ENCODE measurements around the gene TTC7B.

DNA sequence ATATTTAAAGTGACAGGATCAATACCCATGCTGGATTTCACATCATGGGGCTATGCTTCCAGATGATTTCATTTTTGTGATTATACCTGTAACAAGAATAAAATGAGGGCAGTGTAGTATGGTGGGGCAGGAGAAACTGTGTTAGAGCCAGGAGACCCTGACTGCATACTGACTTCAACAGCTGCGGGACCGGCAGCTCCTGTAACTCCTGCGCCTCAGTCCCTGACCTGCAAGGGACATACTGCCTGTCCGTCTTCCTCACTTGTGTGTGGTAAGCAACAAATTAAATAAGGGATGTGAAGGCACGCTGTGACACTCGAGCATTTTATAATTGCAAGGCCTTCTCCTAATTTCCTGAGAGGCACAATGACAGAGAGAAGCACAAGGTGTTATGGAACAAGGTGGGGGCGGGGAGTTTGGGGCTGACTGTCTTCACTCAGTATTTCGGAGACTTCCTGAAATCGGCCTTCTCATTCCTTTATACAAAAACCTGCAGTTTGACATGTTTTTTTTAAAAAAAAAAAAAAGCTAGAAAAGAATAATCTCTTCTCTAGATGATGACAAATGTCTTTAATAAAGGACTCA is 164.2 kb downstream of the TTC7B start:
- TF ChIP-seq, protein P1, sequence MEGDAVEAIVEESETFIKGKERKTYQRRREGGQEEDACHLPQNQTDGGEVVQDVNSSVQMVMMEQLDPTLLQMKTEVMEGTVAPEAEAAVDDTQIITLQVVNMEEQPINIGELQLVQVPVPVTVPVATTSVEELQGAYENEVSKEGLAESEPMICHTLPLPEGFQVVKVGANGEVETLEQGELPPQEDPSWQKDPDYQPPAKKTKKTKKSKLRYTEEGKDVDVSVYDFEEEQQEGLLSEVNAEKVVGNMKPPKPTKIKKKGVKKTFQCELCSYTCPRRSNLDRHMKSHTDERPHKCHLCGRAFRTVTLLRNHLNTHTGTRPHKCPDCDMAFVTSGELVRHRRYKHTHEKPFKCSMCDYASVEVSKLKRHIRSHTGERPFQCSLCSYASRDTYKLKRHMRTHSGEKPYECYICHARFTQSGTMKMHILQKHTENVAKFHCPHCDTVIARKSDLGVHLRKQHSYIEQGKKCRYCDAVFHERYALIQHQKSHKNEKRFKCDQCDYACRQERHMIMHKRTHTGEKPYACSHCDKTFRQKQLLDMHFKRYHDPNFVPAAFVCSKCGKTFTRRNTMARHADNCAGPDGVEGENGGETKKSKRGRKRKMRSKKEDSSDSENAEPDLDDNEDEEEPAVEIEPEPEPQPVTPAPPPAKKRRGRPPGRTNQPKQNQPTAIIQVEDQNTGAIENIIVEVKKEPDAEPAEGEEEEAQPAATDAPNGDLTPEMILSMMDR (IDR thresholded peaks at IDR 0.05; ENCODE audit: borderline replicate concordance, extremely low read depth, low read length, poor library complexity, severe bottlenecking), result no peak
- TF ChIP-seq EZH2 (IDR thresholded peaks at IDR 0.05; ENCODE audit: borderline replicate concordance, low read depth, low read length, severe bottlenecking), result no peak
